PC-9 (cell line): ENCODE measurements around the gene ACAP3.

Experiments
- CTCF ChIP-seq: fragments of 200-600 bp; sonication (generic); conservative IDR thresholded peaks from 2 replicates; pipeline ENCODE4 v1.6.1; 2017; ENCODE audit warnings: mixed run types, antibody characterized with exemption, mild to moderate bottlenecking, moderate library complexity
- EZH2 ChIP-seq: fragments of 200-600 bp; sonication (generic); IDR thresholded peaks from 2 replicates; pipeline ENCODE4 v1.8.0; 2017; ENCODE audit warnings: antibody characterized with exemption, low read depth

GRCh38 chr1:1326075-1326605, 18.4 kb upstream of the ACAP3 start:
- TF ChIP-seq EZH2 = no peak
- no peak for TF ChIP-seq CTCF
